Common myeloid progenitor, CD34-positive (primary cell): Measurements from ENCODE around the gene TFR2.

Source experiments
- CTCF ChIA-PET: fragments of 350-600 bp; sonication (Branson Sonifier 250); formaldehyde crosslinking; loops from one replicate; lab custom pipeline; 2021; ENCODE audit warnings: antibody characterized with exemption; lab: Charles Lee
- POLR2A ChIA-PET: fragments of 350-600 bp; sonication (Branson Sonifier 250); formaldehyde crosslinking; loops from one replicate; lab custom pipeline; 2021; ENCODE audit warnings: antibody characterized with exemption; lab: Charles Lee
- DNase-seq, 3 donors: peaks; one replicate each; pipeline versions ENCODE4 v3.0.0 to v3.0.0-alpha.2; 2013
- H3K27ac ChIP-seq, 2 experiments: 1 replicate in 1 of 2; 2 replicates in 1 of 2; pipeline ENCODE4 v1.7.0; 2013; ENCODE audit warnings: inconsistent platforms in 2 of 2, low read length in 2 of 2, mild to moderate bottlenecking in 2 of 2, low read depth in 1 of 2, moderate library complexity in 1 of 2; ENCODE audit not compliant: severe bottlenecking in 2 of 2, insufficient read depth in 1 of 2, poor library complexity in 1 of 2
- H3K27me3 ChIP-seq, 5 experiments: replicated peaks in 2 of 5; 1 replicate in 3 of 5; 2 replicates in 2 of 5; pipeline versions ENCODE4 v1.6.1 to v1.7.0; 2013; ENCODE audit warnings: low read length in 4 of 5, mild to moderate bottlenecking in 2 of 5, moderate library complexity in 2 of 5, inconsistent platforms in 1 of 5; ENCODE audit not compliant: insufficient read depth in 5 of 5, control insufficient read depth in 4 of 5
- H3K36me3 ChIP-seq, 4 experiments: 1 replicate in 2 of 4; 2 replicates in 2 of 4; pipeline versions ENCODE4 v1.6.1 to v1.7.0; 2013; ENCODE audit warnings: low read length in 3 of 4, control low read depth in 1 of 4, mild to moderate bottlenecking in 1 of 4; ENCODE audit not compliant: control insufficient read depth in 4 of 4, insufficient read depth in 4 of 4
- H3K4me1 ChIP-seq, 4 experiments: 1 replicate in 3 of 4; 2 replicates in 1 of 4; pipeline versions ENCODE4 v1.6.1 to v1.7.1; 2013; ENCODE audit warnings: low read length in 3 of 4, mild to moderate bottlenecking in 3 of 4, control low read depth in 1 of 4, inconsistent platforms in 1 of 4, moderate library complexity in 1 of 4; ENCODE audit not compliant: control insufficient read depth in 4 of 4, insufficient read depth in 4 of 4; ENCODE audit errors: control extremely low read depth in 1 of 4
- H3K4me3 ChIP-seq, 7 experiments: 1 replicate in 4 of 7; 2 replicates in 3 of 7; pipeline versions ENCODE4 v1.5.1 to v1.7.0; 2013; ENCODE audit warnings: mild to moderate bottlenecking in 7 of 7, low read length in 6 of 7, moderate library complexity in 6 of 7, inconsistent platforms in 2 of 7, low read depth in 2 of 7, control low read depth in 1 of 7; ENCODE audit not compliant: insufficient read depth in 4 of 7, control insufficient read depth in 1 of 7; ENCODE audit errors: extremely low read depth in 1 of 7
- H3K9me3 ChIP-seq, 5 experiments: 1 replicate in 4 of 5; 2 replicates in 1 of 5; pipeline versions ENCODE4 v1.6.1 to v1.7.1; 2013; ENCODE audit warnings: low read length in 4 of 5, mild to moderate bottlenecking in 2 of 5, inconsistent platforms in 1 of 5, low read depth in 1 of 5, moderate library complexity in 1 of 5; ENCODE audit not compliant: control insufficient read depth in 4 of 5, insufficient read depth in 2 of 5; ENCODE audit errors: control extremely low read depth in 1 of 5
- WGBS: methylation state at CpG from one replicate; pipeline ENCODE4 v1.1.5; 2013; ENCODE audit not compliant: insufficient coverage; 5-methylcytosine and 5-hydroxymethylcytosine counted together

Gene TFR2

DNA sequence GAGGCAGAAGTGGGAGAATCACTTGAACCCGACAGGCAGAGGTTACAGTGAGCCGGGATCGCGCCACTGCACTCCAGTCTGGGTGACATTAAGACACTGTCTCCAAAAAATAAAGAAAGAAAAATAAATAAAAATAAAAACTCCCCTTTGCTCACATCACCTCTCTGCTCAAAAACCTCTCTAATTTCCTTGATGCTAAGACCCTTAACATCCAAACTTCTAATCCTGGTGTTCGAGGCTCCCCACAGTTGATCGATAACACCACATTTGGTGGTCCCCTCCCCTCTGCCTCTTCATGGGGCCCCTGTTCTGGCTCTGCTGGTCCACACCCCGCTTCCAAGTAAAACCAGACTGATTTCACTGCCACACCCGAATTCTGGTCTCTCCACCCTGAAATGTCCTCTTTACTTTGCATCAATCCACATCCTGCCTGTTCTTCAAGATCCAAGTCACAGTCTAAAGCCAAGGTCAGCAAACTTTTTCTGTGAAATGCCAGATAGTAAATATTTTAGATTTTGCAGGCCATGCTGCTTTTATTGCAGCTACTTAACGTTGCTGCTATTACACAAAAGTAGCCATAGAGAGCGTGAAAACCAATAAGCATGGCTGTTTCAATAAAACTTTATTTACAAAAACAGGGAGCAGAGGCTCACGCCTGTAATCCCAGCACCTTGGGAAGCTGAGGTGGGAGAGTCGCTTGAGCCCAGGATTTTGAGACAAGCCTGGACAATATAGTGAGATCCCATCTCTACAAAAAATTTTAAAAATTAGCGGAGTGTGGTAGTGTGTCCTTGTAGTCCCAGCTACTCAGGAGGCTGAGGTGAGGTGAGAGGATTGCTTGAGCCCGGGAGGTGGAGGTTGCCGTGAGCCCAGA is 17.2 kb downstream of the TFR2 start:
- POLR2A ChIA-PET: no interaction called here
- no peak for DNase-seq
- Histone ChIP-seq H3K27me3 (no peaks in the 10 kb centered on the region), H3K9me3 (no peaks in the 10 kb centered on the region), H3K4me3 (no peak overlapping the region), H3K36me3 (peaks cover 0 to 2% (median 0%) of the 10 kb centered on the region in 4 experiments), H3K27ac (no peak overlapping the region), H3K4me1 (peaks cover 0 to 12% (median 10%) of the 10 kb centered on the region in 4 experiments)
- CTCF ChIA-PET: interaction anchor here (0.6 to 2.9 kb wide), 5 partner anchors 8 to 66 kb away, joined by 3 to 12 read pairs (median 3); no protein-coding TSS in a partner anchor
- 100% methylated on average over 7 of the region's 15 CpGs for WGBS

DNA sequence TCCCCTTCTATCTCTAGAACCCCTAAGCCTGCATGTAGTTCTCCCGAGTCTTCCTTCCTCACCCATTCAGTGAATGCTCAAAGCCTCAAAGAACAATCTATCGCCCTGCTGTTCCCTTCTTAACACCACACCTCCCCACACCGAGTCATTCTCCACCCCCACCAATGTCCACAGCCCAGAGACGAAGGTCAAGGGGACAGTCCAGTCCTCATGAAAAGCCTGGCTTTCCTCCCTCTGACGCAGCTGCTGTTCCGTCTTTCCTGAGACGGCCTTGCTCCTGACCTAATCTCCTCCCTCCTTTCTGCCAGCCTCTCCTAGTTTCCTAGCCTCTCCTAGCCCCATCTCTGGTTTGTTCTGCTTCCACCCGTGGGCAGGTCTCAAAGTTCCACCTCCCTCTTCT is 19.8 kb downstream of the TFR2 start:
- Histone ChIP-seq H3K27me3 (no peaks in the 10 kb centered on the region), H3K36me3 (no peaks in the 10 kb centered on the region), H3K27ac (no peak overlapping the region), H3K4me3 (no peak overlapping the region), H3K4me1 (peaks cover 0 to 4% (median 2%) of the 10 kb centered on the region in 4 experiments), H3K9me3 (no peaks in the 10 kb centered on the region)
- ChIA-PET POLR2A (no interaction called here), CTCF (interaction anchor here (1.9 kb wide), 1 partner anchor 8 kb away, joined by 6 read pairs; no protein-coding TSS in a partner anchor)
- 95% methylated on average over 7 of the region's 8 CpGs for WGBS
- no peak for DNase-seq

DNA sequence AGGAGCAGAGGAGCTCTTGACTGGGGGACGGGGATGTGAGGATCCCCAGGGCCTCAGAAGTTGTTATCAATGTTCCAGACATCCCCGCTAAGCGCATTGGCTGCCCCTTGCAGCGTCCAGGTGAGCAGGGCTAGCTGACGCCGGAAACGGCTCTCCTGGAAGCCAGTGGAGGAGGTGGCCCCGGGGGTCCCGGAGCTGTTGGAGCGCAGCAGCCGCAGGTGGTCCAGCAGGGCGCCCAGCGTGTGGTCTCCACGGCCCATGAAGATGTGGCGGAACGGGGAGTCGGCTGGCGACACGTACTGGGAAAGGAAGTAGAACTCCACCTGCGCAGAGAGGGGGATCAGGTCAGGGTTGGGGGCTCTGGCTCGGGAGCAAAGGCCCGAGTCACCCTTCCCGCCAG is 20.5 kb downstream of the TFR2 start:
- ChIA-PET CTCF (interaction anchor here (1.1 to 1.7 kb wide), 3 partner anchors 9 to 13 kb away, joined by 4 to 5 read pairs (median 5); no protein-coding TSS in a partner anchor), POLR2A (interaction anchor here (0.5 kb wide), 1 partner anchor 160 kb away, joined by 3 read pairs; no protein-coding TSS in a partner anchor)
- H3K36me3 ChIP-seq: no peaks in the 10 kb centered on the region
- no peaks in the 10 kb centered on the region for H3K4me1 ChIP-seq
- no peaks in the 10 kb centered on the region for H3K27me3 ChIP-seq
- no peak for DNase-seq
- no peak overlapping the region for H3K27ac ChIP-seq
- WGBS: 98% methylated on average over 19 of the region's 23 CpGs
- H3K4me3 ChIP-seq: no peak overlapping the region
- H3K9me3 ChIP-seq: no peaks in the 10 kb centered on the region

DNA sequence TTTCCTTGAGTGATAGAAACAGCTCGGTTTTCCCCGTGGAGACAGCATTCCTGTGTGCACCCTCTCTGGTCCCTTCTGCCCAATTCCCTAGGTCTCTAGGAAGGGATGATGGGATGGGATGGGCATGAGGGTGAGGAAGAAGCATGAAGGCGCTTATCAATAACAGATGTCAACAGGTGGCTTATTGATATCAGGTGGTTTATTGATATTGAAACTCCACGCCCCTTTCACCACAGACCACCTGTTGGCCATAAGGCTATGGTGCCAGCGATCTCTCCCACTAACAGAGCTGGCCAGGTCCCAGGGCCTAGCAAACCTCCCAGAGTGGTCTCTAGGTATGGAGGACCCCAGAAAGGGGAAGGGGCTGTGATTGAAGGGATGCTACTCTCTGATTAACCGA is 21.1 kb downstream of the TFR2 start:
- 100% methylated on average over 1 of the region's 6 CpGs for WGBS
- Histone ChIP-seq H3K27ac (no peak overlapping the region), H3K9me3 (no peaks in the 10 kb centered on the region), H3K4me1 (no peaks in the 10 kb centered on the region), H3K27me3 (no peaks in the 10 kb centered on the region), H3K4me3 (no peak overlapping the region), H3K36me3 (peaks cover 0 to 2% (median 0%) of the 10 kb centered on the region in 4 experiments)
- DNase-seq: no peak
- CTCF ChIA-PET: interaction anchor here (1.1 to 1.7 kb wide), 3 partner anchors 9 to 14 kb away, joined by 4 to 5 read pairs (median 5); no protein-coding TSS in a partner anchor
- POLR2A ChIA-PET: no interaction called here

DNA sequence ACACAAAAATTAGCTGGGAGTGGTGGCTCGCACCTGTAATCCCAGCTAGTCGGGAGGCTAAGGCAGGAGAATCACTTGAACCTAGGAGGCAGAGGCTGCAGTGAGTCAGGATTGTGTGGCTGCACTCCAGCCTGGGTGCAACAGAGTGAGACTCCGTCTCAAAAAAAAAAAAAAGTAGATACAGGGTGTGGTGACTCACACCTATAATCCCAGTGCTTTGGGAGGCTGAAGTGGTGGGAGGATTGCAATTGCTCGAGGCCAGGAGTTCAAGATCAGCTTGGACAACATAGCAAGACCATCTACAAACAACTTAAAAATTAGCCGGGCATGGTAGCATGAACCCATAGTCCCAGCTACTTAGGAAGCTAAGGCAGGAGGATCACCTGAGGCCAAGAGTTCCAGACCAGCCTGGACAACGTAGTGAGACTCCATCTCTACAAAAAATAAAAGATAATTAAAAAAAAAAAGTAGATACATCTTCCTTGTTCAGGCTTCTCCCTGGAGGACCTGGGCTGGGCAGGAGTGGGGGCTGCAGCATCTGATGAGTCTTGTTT is 27.0 kb downstream of the TFR2 start:
- WGBS: 92% methylated on average over 2 of the region's 6 CpGs
- H3K36me3 ChIP-seq: peaks cover 0 to 2% (median 0%) of the 10 kb centered on the region in 4 experiments
- H3K9me3 ChIP-seq: no peaks in the 10 kb centered on the region
- H3K27me3 ChIP-seq: no peaks in the 10 kb centered on the region
- H3K4me1 ChIP-seq: peaks cover 4 to 24% (median 19%) of the 10 kb centered on the region in 4 experiments
- H3K4me3 ChIP-seq: no peak overlapping the region
- ChIA-PET POLR2A (interaction anchor here (0.6 kb wide), 1 partner anchor 29 kb away, joined by 5 read pairs; no protein-coding TSS in a partner anchor), CTCF (interaction anchor here (0.9 to 6.9 kb wide), 17 partner anchors 8 to 91 kb away, joined by 3 to 55 read pairs (median 5); partner anchors contain the start of gene POP7)
- no peak overlapping the region for H3K27ac ChIP-seq
- DNase-seq: no peak

DNA sequence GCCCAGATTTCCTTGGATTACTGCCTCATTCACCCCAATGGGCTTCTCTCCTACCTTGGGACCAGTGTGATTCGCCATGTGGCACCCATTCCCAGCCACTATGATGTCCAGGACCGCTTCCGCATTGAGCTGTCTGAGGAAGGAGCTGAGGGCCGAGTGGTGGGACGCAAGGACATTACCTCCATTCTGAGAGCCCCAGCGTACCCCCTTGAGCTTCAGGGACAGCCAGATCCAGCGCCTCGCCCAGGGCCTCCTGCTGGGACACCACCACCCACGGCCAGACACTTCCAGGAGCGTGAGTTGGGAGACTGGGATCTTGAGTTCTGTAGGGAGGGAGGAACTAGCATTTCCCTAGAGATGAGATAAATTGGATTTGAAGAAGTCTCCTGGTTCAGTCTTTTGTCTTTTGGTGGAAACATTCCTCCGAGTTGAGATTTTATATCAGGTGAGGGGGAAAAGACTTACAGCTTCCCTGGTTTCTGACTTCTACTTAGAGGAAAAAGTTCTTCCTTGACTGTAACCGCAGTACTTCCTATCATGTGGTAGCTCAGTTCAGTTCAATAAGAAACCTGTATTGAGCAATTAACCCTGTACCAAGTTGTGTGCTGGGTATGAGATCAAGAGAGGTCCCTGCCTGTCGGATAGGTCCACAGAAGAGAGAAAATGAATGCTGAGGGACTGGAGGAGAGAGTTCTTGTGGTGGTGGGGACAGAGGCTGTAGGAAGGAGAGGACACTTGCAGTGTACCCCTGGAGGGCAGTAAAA is 27.8 kb downstream of the TFR2 start:
- Histone ChIP-seq H3K4me1 (peaks cover 4 to 24% (median 19%) of the 10 kb centered on the region in 4 experiments), H3K27ac (no peak overlapping the region), H3K27me3 (no peaks in the 10 kb centered on the region), H3K36me3 (peaks cover 0 to 2% (median 0%) of the 10 kb centered on the region in 4 experiments), H3K9me3 (no peaks in the 10 kb centered on the region), H3K4me3 (peak overlapping the region in 4 of 7 experiments; percentile 75 to 84 (median 76))
- 94% methylated on average over 8 of the region's 13 CpGs for WGBS
- no peak for DNase-seq
- ChIA-PET POLR2A (interaction anchor here (0.6 kb wide), 1 partner anchor 21 kb away, joined by 3 read pairs; no protein-coding TSS in a partner anchor), CTCF (interaction anchor here (0.6 to 6.9 kb wide), 23 partner anchors 9 to 223 kb away, joined by 3 to 55 read pairs (median 4); partner anchors contain the start of gene POP7)
